SW480 (cell line): ENCODE measurements around the gene CDC6.

Experiments
- DNase-seq: peaks from one replicate; pipeline ENCODE4 v3.0.0-alpha.2; 2016; ENCODE audit warnings: low spot score

Gene CDC6

DNA sequence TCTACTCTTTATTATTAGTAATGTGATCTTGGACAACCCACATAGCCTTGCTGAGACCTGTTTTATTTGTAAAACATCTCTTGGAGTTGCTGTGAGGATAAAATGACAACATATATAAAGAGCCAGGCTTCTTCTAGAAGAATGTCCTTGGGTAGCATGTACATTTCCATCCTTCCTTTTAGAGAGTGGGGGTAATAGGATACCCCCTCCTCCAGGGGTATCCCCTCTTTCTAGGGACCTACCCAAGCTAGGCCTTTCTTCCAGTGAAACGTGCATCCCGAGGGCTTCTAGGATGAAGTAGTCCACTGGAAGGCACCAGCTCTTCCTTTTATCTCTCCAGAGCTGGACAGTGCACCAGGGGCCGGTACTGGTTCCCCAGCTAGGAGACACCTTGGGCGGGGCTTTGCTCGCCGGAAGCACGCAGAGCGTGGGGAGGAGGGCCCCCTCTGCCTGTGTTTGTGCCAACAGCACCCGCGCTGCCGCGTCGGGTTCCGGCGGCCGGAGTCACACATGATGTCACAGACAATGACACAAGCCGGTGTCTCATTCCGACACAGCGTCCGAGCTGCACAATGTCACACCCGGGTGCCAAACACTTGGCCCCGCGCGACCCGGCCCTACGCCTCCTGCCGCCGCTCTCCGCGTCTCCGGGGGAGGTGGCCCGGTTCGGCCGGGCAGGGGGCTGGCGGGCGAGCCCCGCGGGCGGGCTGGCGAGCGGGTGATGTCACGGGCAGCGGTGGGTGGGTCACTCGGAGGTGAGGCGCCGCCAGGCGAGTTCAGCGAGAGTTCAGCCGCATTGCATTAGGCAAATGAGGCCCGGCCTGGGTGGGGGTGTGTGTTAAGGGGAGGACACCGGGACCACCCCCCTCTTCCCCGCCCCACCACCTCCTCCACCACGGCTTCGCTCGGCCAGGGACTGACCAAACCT, 53.5 kb downstream of the CDC6 start:
- peak; percentile 88 for DNase-seq

DNA sequence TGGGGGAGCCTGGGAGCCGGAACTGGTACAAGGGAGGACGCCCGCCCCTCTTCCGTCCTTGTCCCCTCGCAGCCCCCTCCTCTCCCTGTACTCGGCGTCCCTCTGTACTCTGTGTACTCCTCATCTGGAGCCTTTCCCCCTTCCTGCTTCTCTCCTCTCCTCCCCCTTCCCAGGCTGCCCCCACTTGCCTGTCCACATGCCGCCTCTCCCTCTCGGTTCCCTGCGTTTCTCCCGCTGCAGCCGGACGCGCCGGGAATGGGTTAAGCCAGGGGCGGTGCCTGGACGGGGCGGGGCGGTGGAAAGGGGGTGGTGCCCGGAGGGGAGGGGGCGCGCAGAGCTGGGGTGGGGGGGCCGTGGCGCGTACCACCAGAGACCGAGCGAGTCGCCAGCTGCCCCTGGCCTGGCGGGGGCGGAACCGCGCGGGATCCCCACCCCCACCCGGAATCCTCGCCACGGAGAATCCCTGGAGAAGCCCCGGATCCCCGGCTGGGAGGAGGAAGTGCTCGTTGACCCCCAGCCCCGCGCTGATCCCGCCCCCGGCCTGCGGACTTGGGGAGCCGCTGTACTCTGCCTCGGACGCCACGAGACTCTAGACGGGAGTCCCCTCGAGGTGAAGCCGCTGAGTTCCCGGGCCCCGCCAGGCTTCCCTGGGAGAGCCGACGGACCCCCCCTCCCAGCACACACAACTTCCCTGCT, 54.3 kb downstream of the CDC6 start:
- peak; percentile 72 for DNase-seq

DNA sequence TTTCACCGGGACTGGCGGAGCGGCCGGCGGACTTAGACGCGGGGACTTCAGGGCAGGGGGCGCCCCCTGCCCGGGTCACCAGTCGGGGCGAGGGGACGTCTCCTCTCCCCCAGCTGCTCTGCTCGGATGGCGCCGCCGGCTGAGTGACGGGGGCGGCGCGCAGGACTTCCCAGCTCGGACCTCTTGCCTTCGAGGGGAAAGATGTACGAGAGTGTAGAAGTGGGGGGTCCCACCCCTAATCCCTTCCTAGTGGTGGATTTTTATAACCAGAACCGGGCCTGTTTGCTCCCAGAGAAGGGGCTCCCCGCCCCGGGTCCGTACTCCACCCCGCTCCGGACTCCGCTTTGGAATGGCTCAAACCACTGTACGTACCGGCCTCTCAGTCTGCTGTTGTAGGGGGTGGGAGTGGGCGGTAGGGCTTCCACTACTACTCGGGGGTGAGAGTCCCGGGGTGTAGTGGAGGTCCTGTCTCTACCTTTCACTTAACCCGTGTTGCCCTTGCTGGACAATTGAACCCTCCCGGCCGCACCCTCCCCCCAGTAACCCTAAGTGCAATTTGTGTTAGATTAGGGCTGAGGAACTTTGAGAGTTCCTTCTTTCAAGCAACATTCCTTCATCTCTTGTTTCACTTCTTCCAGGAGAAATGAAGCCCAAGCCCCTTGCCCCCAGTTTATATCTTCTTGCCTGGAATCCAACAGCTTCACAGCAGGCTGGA, 55.0 kb downstream of the CDC6 start:
- DNase-seq, result no peak

DNA sequence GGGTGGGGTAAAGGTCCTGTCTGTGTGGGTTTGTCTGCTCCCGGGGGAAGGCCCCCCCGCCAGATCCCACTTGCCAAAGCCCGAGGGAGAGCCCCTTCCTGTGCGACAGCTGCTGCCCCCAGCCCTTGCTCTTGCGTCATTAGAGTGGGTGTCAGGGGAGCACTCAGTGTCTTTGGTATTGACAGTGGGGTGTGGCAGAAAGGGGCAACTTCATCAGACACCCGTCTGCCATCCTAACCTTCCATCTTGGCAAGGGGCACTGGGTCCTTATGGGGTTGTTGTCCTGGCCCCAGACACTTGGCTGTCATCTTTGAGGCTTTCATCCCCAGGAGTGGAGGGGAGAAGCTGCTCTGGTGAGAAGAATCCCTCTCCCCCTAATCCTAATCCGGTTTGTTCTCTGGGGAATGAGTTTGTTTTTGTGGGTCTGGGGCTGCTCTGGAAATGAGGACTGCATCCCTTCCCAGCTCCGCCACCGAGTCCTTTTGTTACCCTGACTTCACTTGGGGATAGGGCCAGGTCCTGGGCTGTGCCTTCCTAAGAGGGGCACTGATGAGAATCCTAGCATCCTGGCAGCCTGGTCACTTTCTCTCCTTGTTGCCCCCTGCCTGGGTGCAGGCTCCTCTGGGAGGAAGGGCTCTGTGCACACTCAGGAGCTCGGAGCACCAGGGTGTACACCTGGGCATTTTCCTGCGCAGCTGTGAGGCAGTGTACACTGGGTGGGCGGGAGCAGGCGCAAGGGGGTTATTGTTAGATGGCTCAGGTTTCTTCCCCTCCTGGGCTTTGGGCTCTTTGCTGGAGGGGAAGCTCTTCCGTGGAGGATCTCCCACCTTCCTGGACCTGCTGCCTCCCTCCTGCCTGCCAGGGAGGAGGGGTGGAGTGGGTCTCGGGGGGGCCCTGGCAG, 55.8 kb downstream of the CDC6 start:
- DNase-seq, result no peak

DNA sequence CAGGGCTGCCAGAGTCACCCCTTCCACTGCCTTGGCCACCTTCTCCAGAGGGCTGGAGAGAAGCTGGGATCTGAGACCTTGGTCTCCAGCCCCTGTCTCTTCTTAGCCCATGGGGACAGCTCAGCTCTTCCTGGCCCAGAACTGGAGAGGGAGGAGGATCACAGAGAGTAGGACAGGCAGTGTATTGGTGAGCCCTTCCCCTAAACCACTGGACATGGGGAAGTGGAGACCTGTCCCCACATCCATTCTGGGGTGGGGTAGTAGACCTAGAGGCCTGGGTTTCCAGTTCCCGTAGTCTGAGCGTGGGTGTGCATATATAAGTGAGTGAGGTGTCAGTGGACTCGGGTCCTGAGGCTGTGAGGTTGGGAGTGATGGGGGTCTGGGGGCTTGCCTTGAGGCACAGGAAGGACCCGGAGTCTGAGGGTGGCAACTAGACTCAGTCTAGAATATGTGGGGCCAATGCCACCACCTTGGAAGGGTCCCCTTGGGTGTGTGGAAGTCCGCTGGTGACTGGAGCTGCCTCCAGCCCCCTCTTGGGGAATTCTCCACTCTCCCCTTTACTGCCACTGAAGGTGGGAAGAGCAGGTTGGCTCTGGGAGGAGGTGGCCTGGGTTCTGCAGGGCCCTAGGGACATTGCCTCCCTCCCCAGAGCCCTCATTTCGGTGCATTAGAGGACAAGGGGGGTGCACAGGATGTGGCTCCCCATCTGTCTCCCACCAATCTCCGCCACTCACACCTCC, 56.9 kb downstream of the CDC6 start:
- no peak for DNase-seq

DNA sequence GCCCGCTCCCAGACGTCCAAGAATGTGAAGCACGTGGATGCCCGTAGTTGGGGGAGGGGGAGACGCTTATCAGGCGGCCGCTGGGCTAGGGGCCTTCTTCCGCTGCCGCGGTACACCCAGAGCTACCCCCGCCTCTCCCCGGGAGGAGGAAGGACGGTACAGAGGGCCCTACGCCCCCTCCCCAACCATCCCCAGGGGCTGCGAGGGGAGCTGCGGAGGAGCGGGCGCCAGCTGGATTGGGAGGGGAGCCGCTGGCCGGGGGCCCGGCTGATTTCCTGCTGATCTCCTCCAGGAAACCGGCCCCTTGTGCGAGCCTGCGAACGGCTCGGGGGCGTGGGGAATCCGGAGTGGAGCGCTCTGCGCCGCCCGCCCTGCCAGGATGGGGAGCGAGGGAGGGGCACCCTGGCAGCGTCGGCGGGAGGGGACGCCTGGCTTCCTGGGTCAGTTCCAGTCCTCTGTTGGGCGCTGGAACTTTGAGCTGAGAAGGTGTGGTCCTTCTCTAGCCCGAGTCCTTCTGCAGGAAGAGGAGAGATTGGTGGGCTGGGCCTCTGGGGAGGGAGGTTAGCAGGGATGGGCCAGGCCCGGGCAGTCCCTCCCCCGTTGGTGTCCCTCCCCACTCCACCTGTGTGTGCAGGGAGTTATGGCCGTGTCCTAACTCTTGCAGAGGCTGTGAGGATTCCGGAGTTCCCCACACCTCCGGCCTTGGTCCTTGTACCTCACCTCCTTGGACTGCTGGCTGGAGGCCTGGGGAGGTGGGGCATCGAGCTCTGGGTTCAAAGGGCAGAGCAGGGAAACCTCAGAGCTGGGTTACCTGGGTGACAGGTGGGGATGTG, 57.7 kb downstream of the CDC6 start:
- DNase-seq, result peak; percentile 81

DNA sequence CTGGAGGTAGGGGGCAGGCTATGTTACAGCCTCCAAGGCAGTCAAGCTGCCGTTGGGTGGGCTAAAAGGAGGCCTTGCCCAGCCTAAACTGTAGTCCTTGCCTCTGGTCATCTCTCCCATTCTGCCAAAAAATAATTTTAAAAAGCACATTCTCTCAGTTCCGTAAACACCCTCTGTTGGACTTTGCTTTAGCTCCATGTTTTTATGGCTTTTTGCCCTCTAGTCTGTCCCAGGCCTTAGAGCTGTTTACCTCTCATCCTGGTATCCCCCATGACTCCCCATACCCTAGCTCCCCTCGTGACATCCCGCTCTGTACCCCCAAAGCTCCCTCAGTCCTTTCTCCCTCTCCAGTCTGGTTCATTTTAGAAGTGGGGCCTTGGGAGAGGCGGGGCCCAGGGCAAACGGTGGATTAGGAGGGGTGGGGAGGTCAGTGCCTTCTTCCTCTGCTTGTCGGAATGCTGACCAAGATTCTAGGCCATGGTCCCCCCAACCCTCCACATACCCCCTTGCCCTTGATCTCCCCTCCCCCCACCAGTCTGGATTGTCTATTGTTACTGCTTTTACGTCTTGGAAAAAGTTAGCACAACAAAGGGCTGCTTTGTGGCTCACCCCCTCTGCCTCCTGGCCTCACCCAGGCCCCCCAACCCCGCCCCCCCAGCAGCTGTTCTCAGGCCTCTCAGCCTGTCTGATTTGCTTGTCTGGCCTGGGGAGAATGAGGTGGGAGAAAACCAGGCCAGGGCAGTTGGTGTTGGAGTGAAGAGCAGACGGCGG, 58.5 kb downstream of the CDC6 start:
- DNase-seq, result no peak

DNA sequence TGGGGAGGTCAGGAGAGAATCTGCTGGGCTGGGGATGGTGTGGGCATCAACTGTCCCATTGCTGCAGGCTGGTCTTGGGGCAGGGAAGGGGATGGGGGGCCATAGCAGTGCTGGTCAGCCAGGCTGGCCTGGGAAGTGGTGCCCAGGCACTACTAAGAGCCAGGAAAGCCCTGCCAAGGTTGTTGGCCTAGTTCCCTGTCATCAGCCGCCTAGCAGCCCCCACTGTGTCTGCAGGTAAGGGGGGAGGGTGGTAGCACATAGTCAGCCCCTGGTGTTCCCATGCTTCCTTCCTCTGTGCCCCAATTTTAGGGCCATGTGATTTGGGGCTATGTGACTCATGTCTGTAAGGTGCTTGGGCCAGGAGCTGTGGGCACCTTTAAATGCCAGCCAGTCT, 59.1 kb downstream of the CDC6 start:
- DNase-seq, result no peak

DNA sequence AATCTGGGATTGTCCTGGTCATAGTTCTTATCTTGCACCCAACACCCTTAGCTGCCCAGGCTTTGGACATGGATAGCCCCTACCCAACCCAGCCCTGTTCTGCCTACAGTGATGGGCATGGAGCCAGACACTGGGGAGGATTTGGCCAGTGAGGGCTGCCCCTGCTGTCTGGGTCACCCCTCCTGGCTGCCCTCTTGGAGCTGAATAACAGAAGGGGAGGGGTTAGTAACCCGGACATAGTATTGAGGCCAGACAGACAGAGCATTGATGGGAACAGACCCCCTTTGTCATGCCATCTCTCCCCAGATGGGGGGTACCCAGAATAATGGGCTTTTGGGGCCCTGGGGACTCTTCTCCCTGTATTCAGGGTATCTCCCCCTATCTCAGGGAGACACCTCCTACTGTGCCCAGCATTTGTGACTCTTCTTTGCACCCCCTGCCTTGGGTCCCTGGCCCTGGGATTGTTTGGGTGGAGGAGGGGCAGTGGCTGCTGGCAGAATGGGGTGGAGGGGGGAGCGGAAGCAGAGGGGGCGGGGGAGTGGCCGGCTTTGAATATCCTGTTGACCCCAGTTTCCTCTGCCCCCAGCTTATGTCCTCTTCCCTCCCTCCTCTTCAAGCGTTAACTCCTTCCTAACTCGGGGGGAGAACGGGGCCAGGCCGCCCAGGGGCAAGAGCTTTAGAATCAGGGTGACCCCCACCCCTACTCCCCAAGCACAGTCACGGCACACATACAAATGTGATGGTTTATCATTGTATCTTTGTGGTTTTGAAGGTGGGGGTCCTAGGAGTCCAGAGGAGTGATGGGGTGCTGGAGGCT, 59.8 kb downstream of the CDC6 start:
- no peak for DNase-seq

DNA sequence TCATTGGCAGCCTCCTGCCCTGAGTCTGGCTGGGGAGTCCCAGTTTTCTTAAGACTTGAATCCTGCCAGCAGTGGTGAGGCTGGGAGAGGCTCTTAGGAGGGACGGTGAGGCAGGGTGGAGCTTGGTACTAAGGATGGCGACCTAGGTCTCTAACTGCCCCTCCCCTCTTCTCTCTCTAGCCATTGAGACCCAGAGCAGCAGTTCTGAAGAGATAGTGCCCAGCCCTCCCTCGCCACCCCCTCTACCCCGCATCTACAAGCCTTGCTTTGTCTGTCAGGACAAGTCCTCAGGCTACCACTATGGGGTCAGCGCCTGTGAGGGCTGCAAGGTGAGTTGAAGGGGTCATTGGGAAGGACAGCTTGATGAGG, 60.4 kb downstream of the CDC6 start:
- no peak for DNase-seq

DNA sequence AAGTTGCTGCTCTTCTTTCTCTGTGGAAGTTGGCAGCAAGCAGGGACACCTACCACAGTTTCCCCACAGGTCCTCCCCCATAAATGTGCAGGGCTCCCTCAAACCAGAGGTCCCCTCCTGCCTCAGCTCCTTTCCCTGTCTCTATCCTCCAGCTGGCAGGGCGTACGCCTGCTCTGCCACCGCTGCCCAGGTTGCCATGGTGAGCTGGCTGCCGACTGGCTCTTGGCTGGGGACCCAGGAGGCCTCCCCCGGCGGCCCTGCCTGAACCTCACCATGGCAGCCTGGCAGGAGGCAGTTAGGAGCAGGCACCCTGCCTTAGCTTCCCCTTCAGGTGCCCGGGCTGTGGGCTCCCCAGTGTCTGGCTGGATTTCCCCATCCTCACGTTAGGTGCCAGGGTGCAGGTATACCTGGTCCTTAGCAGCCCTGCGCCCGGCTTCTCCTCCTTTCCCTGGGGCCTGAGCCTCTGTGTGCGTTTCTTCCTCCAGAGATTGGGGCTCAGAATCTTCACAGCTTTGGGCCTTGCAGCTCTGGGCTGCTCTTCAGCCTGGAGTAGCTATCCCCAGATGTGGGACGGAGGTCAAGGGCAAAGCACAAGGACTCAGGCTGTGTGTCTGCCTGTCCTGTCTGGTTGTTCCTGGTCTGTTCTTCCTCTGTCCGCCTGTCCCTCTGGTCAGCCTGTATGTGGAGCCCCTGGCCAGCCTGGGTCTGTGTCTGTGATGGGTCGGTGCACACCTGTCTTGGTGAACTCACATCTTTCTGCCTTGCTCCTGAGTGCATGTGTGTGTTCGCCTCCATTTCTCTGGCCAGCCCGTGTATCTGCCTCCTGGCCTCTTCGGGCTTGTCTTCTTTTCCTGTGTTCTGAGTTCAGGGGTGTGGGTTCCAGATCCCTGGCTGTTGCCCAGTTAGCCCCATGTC, 61.1 kb downstream of the CDC6 start:
- no peak for DNase-seq

DNA sequence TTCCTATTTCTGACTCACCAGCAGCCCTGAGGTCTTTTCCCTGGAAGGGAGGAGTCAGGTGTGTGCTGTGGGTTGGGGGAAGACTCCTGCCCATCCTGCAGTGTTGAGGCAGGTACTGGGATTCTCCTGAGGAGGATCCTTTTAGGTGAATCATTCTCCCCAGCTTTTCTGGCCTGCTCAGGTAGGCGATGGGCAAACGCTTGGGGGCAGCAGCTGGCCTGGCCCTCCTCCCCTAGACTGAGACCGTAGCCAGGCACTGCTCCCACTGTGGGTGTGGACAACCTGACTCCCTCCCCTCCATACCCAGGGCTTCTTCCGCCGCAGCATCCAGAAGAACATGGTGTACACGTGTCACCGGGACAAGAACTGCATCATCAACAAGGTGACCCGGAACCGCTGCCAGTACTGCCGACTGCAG, 61.8 kb downstream of the CDC6 start:
- DNase-seq, result no peak

DNA sequence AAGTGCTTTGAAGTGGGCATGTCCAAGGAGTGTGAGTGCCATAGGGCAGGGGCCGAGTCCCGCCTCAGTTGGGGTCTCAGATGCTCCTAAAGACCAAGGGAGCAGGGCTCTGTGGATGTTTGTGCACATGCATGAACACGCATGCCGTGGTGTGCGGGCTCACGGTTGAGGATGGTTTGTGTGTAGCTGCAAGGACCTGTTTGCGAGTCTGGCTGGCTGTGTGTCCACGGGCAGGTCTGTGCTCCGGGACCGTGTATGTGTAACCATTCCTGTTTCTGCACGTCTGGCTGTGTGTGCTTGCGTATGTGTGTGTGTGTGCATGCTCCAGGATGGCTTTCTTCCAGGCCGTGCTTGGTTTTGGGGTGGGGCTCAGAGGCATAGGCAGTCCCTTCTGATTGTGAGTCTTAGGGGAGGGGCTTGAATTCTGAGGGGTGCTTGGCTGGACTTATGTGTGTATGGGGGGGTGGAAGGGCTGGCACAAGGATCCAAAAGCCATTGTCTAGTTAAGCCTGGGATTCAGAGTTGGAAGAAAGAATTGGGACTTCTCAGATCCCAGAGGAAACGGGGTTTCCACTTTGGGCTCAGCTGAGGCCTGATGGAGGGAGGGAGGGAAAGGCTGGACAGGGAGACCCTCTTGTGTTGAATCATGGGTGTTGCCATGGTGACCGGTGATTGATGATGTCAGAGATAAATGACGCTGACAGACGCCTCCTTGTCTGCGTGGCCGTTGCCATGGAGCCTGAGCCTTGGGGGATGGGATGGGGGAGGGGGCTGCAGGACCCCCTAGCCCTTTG, 62.4 kb downstream of the CDC6 start:
- no peak for DNase-seq

DNA sequence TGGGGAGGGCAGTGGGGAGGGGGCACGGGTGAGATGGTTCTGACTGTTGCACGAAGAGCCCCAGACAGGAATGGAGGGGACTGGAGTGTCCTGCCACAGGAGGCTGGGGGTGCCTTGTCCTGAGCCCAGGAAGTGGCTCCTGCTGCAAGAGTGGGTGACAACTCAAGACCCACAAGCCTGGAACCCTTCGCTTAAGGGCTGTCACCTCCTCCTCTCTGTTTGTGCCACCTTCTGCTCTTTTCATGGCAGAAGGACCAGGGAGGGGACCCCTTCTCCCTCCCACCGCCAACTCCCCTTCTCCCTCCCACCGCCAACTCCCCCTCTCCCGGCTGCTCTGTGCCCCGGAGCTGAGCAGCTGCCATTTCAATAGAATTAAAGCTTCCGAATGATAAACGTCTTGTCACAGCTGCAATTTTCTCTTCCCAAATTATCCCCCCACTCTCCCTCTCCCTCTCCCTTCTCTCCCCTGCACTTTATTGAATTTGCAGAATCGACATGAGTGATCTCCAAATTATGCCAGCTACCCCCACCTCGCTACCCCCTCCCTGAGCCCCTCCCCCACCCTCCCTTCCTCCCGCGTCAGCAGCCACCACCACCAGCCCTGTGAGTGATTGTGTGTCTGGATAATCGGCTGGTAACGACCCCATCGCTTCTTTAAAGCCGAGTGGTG, 63.1 kb downstream of the CDC6 start:
- no peak for DNase-seq

DNA sequence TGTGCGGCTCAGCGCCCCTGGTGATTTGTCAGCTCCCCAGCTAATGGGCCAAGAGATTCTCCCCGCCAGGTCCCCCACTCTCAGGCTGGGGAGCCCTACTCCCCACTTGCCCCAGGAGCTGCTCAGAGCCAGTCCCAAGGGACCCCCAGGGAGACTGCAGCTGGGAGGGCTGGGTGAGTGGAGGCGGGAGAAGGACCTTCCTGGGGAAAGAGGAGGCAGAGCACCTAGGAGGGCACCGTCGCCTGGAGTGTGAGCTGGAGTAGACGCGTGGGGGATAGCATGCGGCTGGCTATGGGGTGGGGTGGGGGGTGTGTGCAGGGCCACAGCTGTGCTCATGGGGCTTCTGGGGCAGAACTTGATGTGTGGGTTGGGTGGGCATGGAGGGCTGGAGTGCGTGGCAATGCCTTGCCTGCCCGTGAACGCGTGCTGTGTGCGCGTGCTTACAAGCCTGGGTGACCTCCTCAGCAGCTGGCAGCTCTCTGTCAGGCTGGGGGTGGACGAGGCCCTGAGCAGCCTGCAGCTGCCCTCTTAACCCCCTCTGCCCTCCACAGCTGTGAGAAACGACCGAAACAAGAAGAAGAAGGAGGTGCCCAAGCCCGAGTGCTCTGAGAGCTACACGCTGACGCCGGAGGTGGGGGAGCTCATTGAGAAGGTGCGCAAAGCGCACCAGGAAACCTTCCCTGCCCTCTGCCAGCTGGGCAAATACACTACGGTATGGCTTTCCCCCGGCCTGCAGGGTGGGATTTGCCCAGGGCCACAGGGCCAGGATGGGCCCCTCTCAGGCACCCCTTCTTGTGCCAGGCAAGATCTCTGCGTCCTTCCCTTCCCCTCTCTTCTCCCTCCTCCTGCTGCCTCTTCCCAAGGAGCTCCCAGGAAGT, 63.9 kb downstream of the CDC6 start:
- no peak for DNase-seq
